Erythroblast (primary cell): Measurements from ENCODE around the gene ASCC1.

Source experiments
- DNase-seq, 2 experiments: peaks; one replicate each; lab custom pipeline; 2025; lab: John Stamatoyannopoulos, UW
- GATA1 ChIP-seq: IDR thresholded peaks from 2 replicates; pipeline ENCODE4 v1.6.1; 2011; ENCODE audit warnings: low read depth, mild to moderate bottlenecking, control low read depth, low read length, moderate library complexity
- POLR2A ChIP-seq: IDR thresholded peaks from 2 replicates; pipeline ENCODE4 v1.6.1; 2011; ENCODE audit warnings: mild to moderate bottlenecking, low read length

ASCC1 gene

GRCh38 chr10:72073708-72074573 lies 142.1 kb downstream of the ASCC1 start:
- DNase-seq = no peak
- TF ChIP-seq GATA1 = no peak
- TF ChIP-seq POLR2A = no peak

- TF ChIP-seq POLR2A (no peak), GATA1 (no peak)
- DNase-seq = no peak
These were observed 143.4 kb downstream of the ASCC1 start for GRCh38 chr10:72072639-72073038.

- no peak for DNase-seq
These were observed 144.0 kb downstream of the ASCC1 start for GRCh38 chr10:72072046-72072445.

GRCh38 chr10:72069751-72070526 lies 146.1 kb downstream of the ASCC1 start:
- TF ChIP-seq POLR2A = no peak
- TF ChIP-seq GATA1 = no peak
- peak; percentile 11 to 21 for DNase-seq

More at GRCh38 chr10:72072046-72072445, 144.0 kb downstream of the ASCC1 start:
- TF ChIP-seq POLR2A (no peak), GATA1 (no peak)

GRCh38 chr10:72068901-72069446 lies 147.1 kb downstream of the ASCC1 start:
- TF ChIP-seq GATA1 = no peak
- TF ChIP-seq POLR2A = no peak
- no peak for DNase-seq

- no peak for DNase-seq
- TF ChIP-seq GATA1 = no peak
- TF ChIP-seq POLR2A = no peak
These were observed 147.8 kb downstream of the ASCC1 start for GRCh38 chr10:72068126-72068765.

GRCh38 chr10:72067463-72068125 lies 148.5 kb downstream of the ASCC1 start:
- no peak for TF ChIP-seq POLR2A
- DNase-seq = no peak

- DNase-seq = no peak
- TF ChIP-seq GATA1 (no peak), POLR2A (no peak)
These were observed 149.5 kb downstream of the ASCC1 start for GRCh38 chr10:72066318-72067284.

- DNase-seq = no peak
- TF ChIP-seq POLR2A = no peak
- TF ChIP-seq GATA1 = no peak
These were observed 150.5 kb downstream of the ASCC1 start for GRCh38 chr10:72065439-72066025.

- TF ChIP-seq GATA1 = no peak
- no peak for TF ChIP-seq POLR2A
- DNase-seq = no peak
These were observed 152.2 kb downstream of the ASCC1 start for GRCh38 chr10:72063703-72064391.
